GM18873 (cell line): ENCODE data around the gene KCNQ2.

Experiments
- ATAC-seq: cut with Tn5 transposase; IDR thresholded peaks from one replicate; pipeline ENCODE4 v1.9.1; 2021; ENCODE audit warnings: mild to moderate bottlenecking, moderate library complexity, moderate number of reproducible peaks; ENCODE audit not compliant: unreplicated experiment, low FRiP score

Gene KCNQ2

DNA sequence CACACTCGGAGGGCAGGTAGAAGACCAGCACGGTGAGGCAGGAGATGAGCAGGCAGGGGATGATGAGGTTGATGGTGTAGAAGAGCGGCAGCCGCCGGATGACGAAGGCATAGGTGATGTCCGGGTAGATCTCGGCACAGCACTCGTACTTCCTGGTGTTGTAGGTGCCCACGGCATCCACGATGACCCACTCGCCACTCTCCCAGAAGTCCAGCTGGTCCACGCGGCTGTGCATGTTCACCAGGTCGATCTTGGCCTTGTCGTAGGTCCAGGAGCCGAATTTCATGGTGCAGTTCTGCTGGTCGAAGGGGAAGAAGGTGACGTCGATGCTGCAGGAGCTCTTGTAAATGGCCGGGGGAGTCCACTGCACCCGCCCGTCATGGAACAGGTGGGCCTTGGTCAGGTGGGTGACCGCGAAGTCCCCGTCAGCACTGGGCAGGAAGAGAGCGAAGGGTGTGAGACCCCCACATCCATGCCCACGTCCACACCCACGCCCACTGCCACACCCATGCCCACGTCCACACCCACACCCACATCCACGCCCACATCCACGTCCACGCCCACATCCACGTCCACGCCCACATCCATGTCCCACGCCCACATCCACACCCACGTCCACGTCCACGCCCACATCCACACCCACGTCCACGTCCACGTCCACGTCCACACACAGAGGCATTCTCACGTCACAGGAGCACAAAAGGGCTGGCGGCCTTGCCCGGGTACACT is 121.7 kb downstream of the KCNQ2 start:
- ATAC-seq, result no peak
